IMR-90 (cell line): ENCODE measurements around the gene PKP3.

ENCODE experiments used
- CEBPB ChIP-seq: IDR thresholded peaks from 2 replicates; pipeline ENCODE4 v1.6.1; 2012; ENCODE audit warnings: low read depth, low read length, improper control_type of control experiment
- MAFK ChIP-seq: IDR thresholded peaks from 2 replicates; pipeline ENCODE4 v1.6.1; 2012; ENCODE audit warnings: low read depth, low read length, improper control_type of control experiment
- MAZ ChIP-seq: IDR thresholded peaks from 2 replicates; pipeline ENCODE4 v1.6.1; 2012; ENCODE audit warnings: low read depth, mild to moderate bottlenecking, low read length, improper control_type of control experiment, moderate library complexity, borderline replicate concordance
- MXI1 ChIP-seq: IDR thresholded peaks from 2 replicates; pipeline ENCODE4 v1.6.1; 2012; ENCODE audit warnings: low read depth, mild to moderate bottlenecking, low read length, moderate library complexity, borderline replicate concordance
- POLR2A ChIP-seq: IDR thresholded peaks from 2 replicates; pipeline ENCODE4 v1.6.1; 2012; ENCODE audit warnings: mild to moderate bottlenecking, low read depth, low read length
- RCOR1 ChIP-seq: IDR thresholded peaks from 2 replicates; pipeline ENCODE4 v1.6.1; 2012; ENCODE audit warnings: mild to moderate bottlenecking, low read length, improper control_type of control experiment; ENCODE audit not compliant: insufficient replicate concordance
- RFX5 ChIP-seq: IDR thresholded peaks from 2 replicates; pipeline ENCODE4 v1.8.0; 2012; ENCODE audit warnings: low read depth, mild to moderate bottlenecking, low read length, moderate library complexity
- TF ChIP-seq, protein P1 (sequence below): conservative IDR thresholded peaks from 2 replicates; pipeline ENCODE4 v1.5.1; 2012; ENCODE audit warnings: mild to moderate bottlenecking, low read depth, low read length, improper control_type of control experiment
- TF ChIP-seq, protein P2 (sequence below): fragments of 150-350 bp; IDR thresholded peaks from 2 replicates; pipeline ENCODE4 v1.6.1; 2017; ENCODE audit warnings: mild to moderate bottlenecking, antibody characterized with exemption, low read length, low read depth

DNA sequence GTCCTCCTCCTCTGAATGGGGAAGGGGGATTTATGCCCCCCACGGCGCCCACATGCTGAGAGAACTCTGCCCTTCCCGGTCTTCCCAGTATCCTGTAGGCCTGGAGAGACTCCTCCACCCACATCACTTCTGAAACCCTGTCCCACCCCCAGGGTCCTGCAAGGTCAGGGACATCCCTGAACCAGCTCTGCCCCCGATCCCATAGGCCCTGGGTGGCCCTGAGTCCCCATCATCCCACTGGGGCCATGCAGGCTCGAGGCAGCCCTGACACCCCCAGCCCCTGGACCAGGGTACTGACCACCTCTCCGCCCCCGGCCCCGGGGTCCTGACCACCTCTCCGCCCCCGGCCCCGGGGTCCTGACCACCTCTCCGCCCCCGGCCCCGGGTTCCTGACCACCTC lies 13.0 kb upstream of the PKP3 start:
- TF ChIP-seq, protein P1, sequence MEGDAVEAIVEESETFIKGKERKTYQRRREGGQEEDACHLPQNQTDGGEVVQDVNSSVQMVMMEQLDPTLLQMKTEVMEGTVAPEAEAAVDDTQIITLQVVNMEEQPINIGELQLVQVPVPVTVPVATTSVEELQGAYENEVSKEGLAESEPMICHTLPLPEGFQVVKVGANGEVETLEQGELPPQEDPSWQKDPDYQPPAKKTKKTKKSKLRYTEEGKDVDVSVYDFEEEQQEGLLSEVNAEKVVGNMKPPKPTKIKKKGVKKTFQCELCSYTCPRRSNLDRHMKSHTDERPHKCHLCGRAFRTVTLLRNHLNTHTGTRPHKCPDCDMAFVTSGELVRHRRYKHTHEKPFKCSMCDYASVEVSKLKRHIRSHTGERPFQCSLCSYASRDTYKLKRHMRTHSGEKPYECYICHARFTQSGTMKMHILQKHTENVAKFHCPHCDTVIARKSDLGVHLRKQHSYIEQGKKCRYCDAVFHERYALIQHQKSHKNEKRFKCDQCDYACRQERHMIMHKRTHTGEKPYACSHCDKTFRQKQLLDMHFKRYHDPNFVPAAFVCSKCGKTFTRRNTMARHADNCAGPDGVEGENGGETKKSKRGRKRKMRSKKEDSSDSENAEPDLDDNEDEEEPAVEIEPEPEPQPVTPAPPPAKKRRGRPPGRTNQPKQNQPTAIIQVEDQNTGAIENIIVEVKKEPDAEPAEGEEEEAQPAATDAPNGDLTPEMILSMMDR = no peak
- TF ChIP-seq CEBPB (no peak), POLR2A (no peak), RFX5 (no peak), MXI1 (no peak), RCOR1 (no peak), MAFK (no peak), MAZ (no peak)
- TF ChIP-seq, protein P2, sequence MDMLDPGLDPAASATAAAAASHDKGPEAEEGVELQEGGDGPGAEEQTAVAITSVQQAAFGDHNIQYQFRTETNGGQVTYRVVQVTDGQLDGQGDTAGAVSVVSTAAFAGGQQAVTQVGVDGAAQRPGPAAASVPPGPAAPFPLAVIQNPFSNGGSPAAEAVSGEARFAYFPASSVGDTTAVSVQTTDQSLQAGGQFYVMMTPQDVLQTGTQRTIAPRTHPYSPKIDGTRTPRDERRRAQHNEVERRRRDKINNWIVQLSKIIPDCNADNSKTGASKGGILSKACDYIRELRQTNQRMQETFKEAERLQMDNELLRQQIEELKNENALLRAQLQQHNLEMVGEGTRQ = no peak
